NCI-H146 (cell line): ENCODE measurements around the gene TEAD1.

ENCODE experiments used
- DNase-seq: peaks from one replicate; lab custom pipeline; 2025; lab: John Stamatoyannopoulos, UW

Gene TEAD1

GRCh38 chr11:12811861-12812260, 137.6 kb downstream of the TEAD1 start:
- DNase-seq, result no peak

DNA sequence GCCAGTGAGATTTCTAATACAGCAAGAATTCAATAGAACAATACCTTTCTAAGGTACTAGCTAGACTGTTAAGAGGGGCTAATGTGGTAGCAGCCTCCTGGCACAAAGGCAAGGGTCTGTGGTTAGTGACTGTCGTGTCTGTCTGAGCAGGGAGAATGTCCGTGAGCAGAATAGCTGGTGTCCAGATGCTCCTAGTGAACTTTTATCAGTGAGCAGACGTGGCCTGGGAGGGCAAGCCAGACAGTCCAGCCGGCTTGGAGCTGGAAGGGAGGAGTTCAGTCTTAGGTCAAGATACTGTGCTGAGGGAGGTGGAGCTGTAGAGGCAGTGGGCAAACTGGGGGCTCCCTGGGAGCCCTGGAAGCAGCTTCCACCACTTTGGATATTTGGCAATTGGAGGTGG, 138.6 kb downstream of the TEAD1 start:
- DNase-seq, result no peak

DNA sequence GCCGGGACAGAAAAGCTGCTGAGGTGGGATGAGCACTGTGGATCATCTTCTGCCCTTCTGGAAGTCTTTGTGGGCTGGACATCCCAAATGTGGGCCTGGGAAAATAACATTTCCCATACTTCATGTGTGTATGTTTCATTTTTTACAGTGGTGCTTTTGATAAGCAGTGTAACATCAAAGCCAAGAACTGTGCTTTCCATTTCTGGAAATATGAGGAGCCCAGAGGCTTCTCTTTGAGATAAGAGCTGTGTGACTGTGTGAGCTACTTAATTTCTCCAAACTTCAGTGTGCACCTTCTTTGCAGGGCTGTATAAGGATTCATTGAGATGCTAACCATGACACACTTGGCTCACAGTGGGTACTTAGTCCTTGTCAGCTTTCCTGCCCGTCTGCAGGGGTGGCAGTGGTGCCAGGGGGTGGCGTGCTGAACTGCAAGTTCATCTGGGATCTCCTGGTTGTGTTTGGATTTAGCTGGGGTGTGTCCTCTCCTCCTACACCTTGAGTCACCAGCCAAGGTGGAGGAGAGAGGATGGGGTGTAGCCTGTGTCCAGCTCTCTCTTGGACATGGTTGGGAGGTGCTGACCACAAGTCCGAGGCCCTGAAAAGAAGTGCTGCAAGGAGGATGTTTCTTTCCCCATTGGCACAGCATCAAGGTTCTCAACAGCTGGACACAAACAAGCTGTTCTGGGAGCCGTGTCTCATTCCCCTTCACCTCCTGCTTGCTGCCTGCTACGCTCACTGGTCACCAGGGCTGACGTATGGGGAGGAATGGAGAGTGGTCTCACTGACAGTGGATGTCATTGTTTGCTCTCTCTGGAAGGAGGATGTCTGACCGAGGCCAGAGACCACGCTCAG, 139.4 kb downstream of the TEAD1 start:
- DNase-seq, result no peak

GRCh38 chr11:12815129-12815480, 140.9 kb downstream of the TEAD1 start:
- no peak for DNase-seq

DNA sequence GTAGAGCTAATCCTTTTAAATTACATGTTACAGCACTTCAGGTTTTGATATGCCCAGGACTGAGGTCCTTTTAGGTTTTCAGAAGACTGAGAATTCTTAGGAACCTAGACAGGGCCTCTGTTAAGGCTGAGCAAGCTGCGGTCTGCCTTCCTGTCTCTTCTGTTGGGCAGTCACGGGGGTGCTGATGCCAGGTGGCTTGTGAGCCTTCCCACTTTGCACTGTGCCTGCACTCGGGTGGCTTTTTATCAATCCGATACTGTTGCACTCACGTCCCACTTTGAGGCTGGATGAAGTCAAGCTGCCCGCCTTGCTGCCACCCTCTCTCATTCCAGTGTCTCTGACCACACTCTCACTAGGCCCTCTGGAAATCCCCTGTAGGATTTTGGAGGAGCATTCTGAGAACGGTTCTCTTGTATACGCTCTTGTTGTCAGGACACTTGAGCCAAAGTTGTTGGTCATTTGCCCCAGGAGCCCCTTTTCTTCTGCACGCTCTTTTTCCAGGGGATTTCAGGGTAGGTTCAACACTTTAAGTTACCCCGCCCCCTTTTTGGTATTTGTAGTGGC, 141.8 kb downstream of the TEAD1 start:
- no peak for DNase-seq

GRCh38 chr11:12817681-12818332, 143.6 kb downstream of the TEAD1 start:
- DNase-seq, result no peak

DNA sequence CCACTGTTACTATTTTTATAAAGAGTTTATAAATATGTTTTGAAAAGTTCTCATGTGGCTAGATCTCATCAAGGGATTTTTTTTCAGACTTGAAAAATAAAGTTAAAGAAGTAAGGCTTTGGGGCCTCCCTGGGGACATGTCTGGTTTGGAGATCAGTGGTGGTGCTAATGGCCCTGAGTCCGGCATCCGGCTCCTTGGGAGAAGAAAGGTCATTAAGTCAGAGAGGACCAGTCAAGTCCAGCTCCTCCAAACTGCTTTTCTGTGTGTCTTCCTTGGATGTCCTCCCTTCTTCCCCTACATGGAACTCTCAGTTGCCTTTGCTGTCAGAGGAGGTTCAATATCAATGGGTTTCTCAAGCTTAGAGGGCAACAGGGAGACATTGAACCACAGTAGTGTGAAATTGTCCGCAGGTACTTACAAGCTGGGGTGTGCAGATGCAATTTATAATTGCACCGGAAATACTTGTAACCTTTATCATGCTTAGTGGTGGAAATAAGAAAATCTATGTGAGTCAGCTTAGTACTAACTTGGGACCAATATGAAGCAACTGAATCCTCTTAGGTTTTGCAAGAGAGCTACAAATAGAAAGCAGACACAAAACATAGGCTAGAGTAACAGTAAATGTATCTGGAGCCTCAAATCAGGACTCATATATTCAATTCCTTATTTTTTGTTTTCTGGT, 144.3 kb downstream of the TEAD1 start:
- DNase-seq, result no peak

DNA sequence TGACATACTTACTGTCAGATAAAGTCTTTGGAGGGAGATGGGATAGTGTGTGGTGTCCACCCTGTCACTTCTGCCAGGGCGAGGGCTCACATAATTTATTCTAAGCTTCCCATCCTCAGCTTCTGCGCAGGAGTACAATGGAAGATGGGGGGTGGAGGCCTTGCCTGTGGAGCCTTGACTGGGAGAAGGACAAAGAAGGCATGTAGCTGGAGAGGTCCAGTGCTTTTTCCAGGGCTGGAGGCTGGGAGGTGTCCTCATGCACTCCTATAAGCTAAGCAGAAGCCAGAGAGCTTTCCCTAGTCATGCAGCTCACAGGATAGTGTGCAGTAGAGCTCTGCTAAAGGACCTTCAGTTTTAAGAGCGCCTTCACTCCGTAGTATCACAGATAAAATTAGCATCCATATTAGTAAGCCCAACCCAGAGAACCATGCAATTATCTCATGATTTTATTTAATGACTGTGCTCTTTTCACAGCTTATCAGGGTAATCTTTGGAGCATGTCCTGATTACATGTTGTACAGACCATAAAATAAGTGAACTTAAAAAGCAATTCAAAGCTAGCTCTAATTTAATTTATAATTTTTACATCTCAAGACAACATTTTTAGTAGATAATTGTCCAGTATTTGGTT, 148.3 kb downstream of the TEAD1 start:
- peak; percentile 66 for DNase-seq

- peak; percentile 40 for DNase-seq
These were observed 150.2 kb downstream of the TEAD1 start for GRCh38 chr11:12824281-12825041.

DNA sequence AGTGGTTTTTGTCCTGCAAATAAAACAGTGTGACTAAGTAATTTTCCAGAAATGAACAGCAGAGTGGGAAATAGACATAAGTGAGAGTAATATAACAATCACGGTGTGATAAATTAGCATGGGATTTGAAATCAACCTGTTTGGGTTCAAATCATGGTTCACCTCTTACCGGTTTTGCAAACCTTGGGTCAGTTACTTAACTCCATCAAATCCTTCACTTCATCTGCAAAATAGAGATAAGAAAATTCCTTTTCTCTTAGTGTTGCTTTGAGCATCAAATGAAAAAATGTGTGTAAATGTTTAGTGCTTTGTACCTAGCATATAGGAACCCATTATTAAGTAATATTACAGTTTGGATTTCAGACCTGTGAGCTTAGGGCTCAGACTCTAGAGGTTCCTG, 152.2 kb downstream of the TEAD1 start:
- no peak for DNase-seq

DNA sequence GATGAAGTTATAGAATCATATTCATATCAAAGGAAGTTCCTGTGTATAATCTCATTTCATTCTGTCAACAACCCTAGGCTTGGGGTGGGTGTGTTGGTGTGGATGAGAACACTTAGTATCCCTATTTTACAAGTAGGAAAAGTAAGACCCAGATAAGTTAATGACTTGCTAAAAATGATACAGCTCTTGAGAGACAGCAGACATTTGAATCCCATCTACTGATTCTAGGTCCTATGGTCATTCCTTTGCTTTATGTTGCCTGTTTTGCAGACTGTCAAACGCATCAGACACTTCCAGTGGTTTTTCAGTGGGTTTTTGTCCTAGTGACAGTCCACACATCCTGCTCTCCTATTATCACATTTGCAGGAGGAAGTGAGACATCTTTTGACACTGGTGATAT, 153.1 kb downstream of the TEAD1 start:
- no peak for DNase-seq

DNA sequence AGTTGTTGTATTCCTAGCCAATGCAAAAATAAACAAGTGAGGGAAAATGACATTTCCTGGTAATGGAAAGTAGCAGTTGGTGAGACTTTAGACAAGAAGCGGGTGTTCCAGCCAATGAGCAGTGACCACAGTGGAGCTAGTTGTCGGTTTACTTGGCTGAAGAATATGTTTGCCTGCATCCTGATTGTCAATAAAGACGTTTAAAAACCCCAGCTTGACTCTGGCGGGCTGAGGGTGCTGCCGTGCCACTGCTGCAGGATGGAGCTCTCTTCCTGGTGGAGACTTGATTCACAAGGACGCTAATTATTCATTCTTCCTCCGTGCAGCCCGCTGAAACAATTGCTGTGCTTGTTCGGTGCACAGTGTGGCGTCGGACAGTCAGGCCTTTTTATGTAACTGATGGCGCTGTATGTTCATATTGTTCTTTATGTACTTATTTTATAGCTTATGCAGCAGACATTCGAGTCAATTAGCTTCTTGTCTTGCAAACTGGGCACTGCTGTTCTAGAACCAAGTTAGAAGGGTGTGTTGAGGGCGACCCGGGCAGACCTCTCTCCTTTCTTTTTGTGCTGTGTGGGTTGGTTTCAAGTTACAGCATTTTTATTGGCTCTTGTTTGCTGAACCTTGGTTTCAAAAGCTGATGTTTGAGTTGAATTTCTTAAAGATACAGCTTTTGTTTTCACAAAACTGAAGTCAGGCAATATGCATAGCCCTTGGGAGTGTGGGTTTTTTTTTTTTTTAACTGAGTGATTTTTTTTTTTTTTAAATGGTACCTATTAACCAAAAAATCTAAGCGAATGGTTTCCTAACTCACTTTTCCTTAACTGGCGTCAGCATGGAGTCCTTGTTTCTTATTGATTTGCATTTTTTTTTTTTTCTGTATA, 153.9 kb downstream of the TEAD1 start:
- peak; percentile 85 for DNase-seq

DNA sequence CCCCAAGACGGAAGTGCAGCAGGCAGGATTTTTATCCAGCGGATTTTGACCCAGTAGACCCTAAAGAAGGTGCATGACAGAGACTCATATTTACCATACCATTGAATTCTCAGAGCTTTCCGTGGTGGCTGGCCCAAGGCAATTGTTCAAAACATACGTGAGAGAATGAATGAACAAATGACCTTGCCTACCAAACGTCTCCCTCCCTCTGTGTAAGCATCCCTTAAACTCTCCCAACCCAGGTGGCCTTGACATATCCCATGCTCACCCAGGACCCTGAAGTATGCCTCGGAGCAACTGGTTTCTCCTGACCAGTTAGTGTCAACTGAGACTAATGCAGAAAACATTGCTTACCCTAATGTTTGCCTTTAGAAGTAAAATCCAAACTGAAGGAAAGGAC, 154.9 kb downstream of the TEAD1 start:
- no peak for DNase-seq

- peak; percentile 87 for DNase-seq
These were observed 155.5 kb downstream of the TEAD1 start for GRCh38 chr11:12829540-12830314.

GRCh38 chr11:12831471-12832202, 157.4 kb downstream of the TEAD1 start:
- DNase-seq, result peak; percentile 93

GRCh38 chr11:12832480-12833224, 158.4 kb downstream of the TEAD1 start:
- no peak for DNase-seq

DNA sequence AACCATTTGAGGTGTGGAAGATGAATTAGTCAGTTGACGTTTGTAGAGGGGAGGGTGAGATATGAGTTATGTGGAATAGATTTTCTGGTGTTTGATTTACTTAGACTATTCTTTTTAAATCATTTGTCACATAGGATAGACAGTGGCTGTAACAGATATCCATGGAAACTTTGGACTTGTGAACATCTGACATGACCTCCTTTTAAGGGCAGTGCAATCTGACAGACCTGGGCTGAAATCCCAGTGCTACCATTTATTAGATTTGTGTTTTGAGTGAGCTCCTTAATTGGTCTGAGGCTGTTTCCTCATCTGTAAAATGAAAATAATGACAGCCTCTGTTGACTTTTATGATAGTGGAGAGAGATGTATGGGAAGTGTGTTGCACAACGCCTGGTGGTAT, 159.9 kb downstream of the TEAD1 start:
- DNase-seq, result no peak

GRCh38 chr11:12834630-12835029, 160.4 kb downstream of the TEAD1 start:
- DNase-seq, result no peak
